SHP77 treated with DMSO at 0.1 percent for 48 hours (cell line): ENCODE measurements around the gene FBXW9.
"Not testable (repeated sequence)": the region's sequence is repeated elsewhere in the genome, so short reads cannot be mapped to it uniquely, and the experiment has no call there.

Experiments used
- DNase-seq: peaks from one replicate; lab custom pipeline; 2025; lab: John Stamatoyannopoulos, UW

Gene FBXW9

DNA sequence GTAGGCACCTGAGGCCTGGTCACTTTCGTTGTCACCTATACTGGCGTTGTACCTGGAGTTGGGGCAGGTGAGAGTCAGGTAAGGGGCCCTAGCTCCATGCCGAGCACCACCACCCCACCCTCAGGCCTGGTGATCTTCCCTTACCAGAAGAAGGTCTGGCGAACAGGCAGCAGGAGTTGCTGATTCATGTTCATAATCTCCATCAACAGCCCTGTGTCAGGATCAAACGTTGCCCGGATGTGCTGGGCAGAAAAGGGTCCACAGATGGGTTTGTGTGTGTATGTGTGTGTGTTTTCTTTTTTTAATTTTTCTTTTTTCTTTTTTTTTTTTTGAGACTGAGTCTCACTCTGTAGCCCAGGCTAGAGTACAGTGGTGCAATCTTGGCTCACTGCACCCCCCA, 44.2 kb downstream of the FBXW9 start:
- DNase-seq: no peak

DNA sequence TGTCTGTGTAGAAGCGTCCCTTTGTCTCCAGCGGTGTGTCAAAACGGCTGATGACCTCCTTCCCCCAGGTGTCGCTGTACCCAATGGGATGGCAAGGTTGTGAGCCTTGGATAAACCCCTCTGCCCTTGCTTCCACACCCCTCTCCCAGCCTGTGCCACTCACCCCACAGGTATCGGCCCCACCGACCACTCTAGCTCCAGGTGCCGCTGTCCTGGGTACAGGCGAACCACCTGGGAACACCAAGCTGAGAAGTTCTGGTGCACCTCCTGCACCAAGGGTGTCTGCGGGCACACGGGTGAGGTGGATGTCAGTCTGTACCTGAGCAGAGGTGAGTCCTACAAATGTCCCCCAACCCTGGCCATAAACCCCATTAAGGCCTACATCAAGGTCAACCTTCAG, 46.5 kb downstream of the FBXW9 start:
- DNase-seq: no peak

DNA sequence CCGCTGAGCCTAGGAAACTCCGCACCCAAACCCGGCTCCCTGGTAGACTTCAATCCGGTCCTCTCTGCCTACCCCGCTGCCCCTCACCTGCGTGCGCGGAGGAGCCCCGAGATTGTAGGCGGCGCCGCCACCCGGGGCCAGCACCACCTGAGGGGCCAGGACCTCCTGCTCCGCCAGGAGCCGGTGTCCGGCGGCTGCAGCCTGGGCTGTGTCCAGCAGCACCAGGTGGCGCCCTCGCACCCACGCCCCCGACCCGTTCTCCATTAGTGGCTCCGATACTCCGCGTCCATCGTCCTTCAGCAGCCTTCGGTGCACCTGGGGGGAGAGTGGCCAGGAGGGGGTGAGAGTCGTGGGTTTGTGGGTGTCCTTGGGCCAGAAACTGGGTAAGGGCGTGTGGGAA, 48.3 kb downstream of the FBXW9 start:
- no peak for DNase-seq

DNA sequence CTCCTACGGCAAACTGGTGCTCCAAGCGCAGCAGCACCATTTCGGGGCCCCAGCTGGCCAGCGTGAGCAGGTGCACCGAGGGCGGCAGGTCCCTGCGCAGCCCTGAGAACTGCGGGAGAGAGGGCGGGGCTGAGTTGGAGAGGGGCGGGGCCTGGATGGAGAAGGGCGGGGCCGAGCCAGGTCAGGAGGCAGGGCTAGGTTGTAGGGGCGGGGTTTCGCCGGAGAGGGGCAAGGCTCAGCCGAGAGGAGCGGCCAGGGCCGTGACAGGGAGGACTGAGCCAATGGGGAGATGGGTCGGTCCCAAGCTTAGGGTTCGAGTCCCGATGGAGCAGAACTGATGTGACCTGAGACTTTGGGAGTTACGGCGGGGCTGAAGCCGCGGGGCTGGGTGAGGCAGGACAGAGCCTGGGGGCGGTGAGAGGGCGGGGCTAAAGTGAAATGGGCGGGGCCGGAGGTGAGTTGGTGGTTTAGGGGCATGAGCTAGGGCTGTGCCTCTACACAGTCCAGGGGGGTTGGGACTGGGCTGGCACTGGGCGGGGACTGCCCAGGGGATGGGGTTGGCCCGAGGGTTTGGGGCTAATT, 48.9 kb downstream of the FBXW9 start:
- DNase-seq: no peak

DNA sequence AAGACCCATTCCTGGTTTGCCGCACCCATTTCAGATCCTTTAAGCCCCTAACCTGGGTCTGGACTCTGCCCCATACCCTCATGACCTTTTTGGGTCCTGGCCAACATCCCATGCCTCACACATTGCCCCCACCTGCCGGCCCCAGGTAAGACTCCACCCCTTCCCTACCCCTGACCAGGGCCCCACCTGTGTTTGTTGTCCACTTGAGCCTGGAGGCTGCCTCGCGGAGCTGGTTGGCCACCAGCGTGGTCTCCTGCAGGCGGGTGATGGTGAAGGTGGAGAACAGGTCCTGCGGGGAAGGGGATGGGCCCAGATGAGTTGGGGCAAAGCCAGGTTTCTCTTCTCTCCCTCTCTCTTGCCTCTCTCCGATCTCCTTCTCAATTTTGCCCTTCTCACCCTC, 49.4 kb downstream of the FBXW9 start:
- no peak for DNase-seq

DNA sequence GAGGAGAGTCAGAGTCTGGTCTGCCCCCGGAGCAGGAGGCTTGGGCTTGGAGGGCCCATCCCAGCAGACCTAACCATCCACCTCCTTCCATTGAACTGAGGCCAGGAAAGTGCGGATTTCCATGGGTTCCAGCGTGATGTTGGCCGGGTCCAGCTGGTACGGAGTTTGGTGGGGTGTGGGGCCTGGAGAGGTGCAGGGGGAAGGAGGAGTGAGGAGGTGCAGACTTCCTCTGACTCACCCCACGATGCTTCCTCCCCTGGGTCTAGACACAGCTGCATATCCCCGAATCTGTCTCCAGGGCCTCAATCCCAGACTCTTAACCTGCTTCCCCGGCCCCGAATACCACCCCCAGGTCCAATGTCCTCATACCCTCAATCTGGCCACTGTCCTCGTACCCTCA, 49.9 kb downstream of the FBXW9 start:
- DNase-seq: no peak

DNA sequence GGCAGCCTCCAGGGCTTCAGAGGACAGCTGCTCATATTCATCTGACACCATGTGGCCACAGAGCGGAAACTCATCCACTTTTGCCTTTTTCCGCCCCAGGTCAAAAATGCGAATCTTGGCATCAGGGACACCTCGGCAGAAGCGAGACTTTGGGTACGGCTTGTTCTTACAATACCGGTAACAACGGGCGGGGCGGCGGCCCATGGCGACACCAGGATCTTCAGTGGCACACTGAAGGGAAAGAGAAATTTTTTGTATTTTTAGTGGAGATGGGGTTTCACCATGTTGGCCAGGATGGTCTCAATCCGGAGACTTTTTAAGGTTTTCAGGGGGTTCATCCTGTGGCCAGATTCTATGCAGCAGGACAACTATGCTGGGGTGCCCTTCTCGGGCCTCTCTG, 52.7 kb downstream of the FBXW9 start:
- DNase-seq: not testable (repeated sequence)

DNA sequence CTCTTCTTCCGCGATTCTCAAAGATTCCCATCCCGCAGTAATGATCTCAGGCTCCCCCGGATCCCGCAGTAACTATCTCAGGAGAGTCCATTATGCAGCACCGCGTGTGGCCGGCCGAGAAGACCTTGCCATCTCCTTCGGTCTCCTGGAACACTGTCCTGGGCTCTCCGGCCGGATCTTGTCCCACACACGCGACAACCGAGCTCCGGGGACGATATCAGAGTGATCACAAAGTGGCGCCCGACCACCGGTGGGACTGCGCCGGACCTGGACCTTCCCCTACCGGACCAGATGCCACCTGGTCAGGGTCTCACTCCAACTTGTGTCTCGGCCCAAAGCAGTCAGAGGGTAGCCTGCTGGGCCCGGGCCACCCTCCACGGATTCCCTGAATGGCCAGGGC, 53.9 kb downstream of the FBXW9 start:
- DNase-seq: no peak

DNA sequence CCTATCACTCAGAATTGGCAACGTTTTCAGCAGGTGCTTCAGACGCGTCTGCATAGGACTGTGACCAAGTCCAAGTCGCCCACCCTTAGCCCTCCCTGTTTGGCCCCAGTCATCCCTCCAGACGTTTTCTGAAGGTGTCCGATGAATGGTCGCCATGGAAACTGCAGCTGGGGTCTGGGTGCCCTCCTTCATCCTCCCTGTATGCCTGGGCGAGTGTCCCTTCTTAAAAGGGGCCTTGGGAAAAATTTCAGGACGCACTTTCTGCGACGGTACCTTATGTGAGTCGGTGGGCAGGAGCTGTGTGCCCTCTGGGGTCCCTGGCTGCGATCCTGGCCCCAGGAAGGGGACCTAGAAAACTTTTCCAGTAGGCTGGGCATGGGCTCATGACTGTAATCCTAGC, 55.0 kb downstream of the FBXW9 start:
- DNase-seq: no peak

DNA sequence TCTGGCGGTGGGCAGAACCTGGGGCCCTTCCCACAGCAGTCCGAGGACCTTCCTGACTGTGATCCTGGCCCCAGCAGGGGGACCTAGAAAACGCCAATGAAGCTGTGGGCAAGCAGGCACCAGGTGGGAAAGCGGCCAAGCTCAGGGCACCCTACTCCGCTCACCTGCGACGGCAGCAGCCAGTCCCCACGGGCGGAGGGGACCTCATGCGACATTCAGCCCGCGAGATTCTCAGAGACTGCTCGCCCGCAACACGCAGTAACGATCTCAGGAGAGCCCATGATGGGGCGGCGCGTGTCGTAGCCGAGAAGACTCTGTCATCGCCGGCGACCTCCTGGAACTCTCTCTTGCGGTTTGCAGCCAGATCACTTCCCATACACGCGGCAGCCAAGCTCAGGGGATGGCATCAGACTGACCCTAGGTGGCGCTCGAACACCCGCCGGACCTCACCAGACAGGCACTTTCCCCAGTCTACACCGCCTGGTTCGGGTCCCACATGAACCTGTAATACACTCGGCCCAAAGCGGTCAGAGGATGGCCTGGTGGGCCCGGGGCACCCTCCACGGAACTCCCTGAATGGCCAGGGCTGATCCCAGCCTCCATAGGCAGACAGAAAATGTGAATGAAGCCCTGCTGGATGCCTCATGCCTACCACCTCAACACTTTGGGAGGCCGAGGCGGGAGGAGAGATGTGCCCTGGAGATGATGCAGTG, 56.4 kb downstream of the FBXW9 start:
- no peak for DNase-seq
